Measurements from ENCODE around the gene TMC1. TPM values are rescaled to one million over a fixed set of nuclear protein-coding genes. Genes with fewer than 3 reads are reported as not detected.
A peak's percentile ranks its signal among the peaks of the same experiment; 100 is the strongest.

TMC1 gene
- polyA plus RNA-seq, 2 of the 4 experiments (the other 2 are of a cell fraction): 0.12 to 0.17 TPM

DNA sequence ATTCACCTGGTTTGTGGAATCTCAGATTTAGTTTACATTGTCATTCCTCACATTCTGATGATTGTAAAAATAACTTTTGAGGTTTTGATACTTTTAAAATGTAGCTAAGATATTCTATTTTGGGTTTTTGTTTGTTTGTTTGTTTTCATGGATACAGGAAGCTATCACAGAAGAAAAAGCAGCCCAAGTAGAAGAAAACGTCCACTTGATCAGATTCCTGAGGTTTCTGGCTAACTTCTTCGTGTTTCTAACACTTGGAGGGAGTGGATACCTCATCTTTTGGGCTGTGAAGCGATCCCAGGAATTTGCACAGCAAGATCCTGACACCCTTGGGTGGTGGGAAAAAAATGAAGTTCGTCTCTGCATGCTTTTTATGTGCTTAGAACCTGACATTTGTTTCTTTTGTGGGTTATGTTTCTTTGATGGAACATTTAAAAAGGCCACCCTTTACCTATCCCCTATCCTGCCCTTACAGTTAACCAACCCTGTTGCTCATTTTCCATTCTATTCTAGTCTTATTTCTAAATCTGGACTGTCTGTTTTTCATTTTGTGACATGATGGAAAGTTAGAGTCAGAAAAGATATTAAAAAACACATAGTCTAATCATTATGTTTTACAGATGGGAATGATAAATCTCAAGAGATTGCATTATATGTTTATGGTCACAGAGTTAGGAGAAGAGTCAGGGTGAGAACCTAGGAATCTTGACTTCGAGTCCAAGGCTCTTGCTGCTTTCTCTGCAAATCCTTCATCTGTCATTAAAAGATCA is 267.7 kb downstream of the TMC1 start:
- FAIRE-seq (peak; percentile 36), ATAC-seq (no peak), DNase-seq (ENCODE audit: low read depth in 1 of 2, low spot score in 1 of 2) (no peak)
- Histone ChIP-seq H3K4me2 (peak overlapping the region; percentile 34; the same call in 1 of the 3 replicates), H3K27ac (no peak overlapping the region), H3K9me3 (0 out of 3 replicates have a peak, but pooled peaks cover 3% of the 10 kb centered on the region), H3K4me3 (no peak overlapping the region), H3K4me1 (peaks cover 13% of the 10 kb centered on the region; the same call in 2 of the 3 replicates)
- whole genome bisulfite sequencing (ENCODE audit: missing lambda C conversion rate): 44% methylated on average over 5 of the region's 5 CpGs
- TF ChIP-seq RAD21 (conservative IDR thresholded peaks at IDR 0.05 in 1 of 2, IDR thresholded peaks at IDR 0.05 in 1 of 2) (no peak), MAZ (IDR thresholded peaks at IDR 0.05; ENCODE audit: borderline replicate concordance, low read depth, low read length) (no peak)
- TF ChIP-seq, protein P1, sequence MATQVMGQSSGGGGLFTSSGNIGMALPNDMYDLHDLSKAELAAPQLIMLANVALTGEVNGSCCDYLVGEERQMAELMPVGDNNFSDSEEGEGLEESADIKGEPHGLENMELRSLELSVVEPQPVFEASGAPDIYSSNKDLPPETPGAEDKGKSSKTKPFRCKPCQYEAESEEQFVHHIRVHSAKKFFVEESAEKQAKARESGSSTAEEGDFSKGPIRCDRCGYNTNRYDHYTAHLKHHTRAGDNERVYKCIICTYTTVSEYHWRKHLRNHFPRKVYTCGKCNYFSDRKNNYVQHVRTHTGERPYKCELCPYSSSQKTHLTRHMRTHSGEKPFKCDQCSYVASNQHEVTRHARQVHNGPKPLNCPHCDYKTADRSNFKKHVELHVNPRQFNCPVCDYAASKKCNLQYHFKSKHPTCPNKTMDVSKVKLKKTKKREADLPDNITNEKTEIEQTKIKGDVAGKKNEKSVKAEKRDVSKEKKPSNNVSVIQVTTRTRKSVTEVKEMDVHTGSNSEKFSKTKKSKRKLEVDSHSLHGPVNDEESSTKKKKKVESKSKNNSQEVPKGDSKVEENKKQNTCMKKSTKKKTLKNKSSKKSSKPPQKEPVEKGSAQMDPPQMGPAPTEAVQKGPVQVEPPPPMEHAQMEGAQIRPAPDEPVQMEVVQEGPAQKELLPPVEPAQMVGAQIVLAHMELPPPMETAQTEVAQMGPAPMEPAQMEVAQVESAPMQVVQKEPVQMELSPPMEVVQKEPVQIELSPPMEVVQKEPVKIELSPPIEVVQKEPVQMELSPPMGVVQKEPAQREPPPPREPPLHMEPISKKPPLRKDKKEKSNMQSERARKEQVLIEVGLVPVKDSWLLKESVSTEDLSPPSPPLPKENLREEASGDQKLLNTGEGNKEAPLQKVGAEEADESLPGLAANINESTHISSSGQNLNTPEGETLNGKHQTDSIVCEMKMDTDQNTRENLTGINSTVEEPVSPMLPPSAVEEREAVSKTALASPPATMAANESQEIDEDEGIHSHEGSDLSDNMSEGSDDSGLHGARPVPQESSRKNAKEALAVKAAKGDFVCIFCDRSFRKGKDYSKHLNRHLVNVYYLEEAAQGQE (IDR thresholded peaks at IDR 0.05): no peak
- POLR2A ChIA-PET: no interaction called here
- CTCF ChIA-PET: no interaction called here

- H3K9me3 ChIP-seq: no peaks in the 10 kb centered on the region
- WGBS (ENCODE audit: missing lambda C conversion rate): 83% methylated on average over 3 of the region's 3 CpGs
- no peak overlapping the region for H3K4me2 ChIP-seq
- TF ChIP-seq KDM5A (IDR thresholded peaks at IDR 0.05): no peak
- TF ChIP-seq BHLHE40 (IDR thresholded peaks at IDR 0.05; ENCODE audit: low read depth, low read length): no peak
- no peak for TF ChIP-seq HEYL (CRISPR knock-in tag; IDR thresholded peaks at IDR 0.05)
- no peak for TF ChIP-seq HDAC2 (IDR thresholded peaks at IDR 0.05)
- TF ChIP-seq, protein P2, sequence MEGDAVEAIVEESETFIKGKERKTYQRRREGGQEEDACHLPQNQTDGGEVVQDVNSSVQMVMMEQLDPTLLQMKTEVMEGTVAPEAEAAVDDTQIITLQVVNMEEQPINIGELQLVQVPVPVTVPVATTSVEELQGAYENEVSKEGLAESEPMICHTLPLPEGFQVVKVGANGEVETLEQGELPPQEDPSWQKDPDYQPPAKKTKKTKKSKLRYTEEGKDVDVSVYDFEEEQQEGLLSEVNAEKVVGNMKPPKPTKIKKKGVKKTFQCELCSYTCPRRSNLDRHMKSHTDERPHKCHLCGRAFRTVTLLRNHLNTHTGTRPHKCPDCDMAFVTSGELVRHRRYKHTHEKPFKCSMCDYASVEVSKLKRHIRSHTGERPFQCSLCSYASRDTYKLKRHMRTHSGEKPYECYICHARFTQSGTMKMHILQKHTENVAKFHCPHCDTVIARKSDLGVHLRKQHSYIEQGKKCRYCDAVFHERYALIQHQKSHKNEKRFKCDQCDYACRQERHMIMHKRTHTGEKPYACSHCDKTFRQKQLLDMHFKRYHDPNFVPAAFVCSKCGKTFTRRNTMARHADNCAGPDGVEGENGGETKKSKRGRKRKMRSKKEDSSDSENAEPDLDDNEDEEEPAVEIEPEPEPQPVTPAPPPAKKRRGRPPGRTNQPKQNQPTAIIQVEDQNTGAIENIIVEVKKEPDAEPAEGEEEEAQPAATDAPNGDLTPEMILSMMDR (IDR thresholded peaks at IDR 0.05): no peak
- no peak for TF ChIP-seq RARB (CRISPR knock-in tag; IDR thresholded peaks at IDR 0.05)
- TF ChIP-seq HOXB13 (CRISPR knock-in tag; IDR thresholded peaks at IDR 0.05; ENCODE audit: low read depth): no peak
- no peak for TF ChIP-seq NFE2L2 (conservative IDR thresholded peaks at IDR 0.05; ENCODE audit: low read length)
- TF ChIP-seq HOXA7 (CRISPR knock-in tag; IDR thresholded peaks at IDR 0.05): no peak
- TF ChIP-seq BCL3 (IDR thresholded peaks at IDR 0.05): no peak
- TF ChIP-seq JUNB (IDR thresholded peaks at IDR 0.05): no peak
- no peak for TF ChIP-seq MAZ (IDR thresholded peaks at IDR 0.05; ENCODE audit: borderline replicate concordance, low read depth, low read length)
- no peak for TF ChIP-seq POLR2AphosphoS2 (conservative IDR thresholded peaks at IDR 0.05; ENCODE audit: low read length)
- TF ChIP-seq POLR2A (IDR thresholded peaks at IDR 0.05; ENCODE audit: low read length): no peak
- TF ChIP-seq, protein P3, sequence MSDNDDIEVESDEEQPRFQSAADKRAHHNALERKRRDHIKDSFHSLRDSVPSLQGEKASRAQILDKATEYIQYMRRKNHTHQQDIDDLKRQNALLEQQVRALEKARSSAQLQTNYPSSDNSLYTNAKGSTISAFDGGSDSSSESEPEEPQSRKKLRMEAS (IDR thresholded peaks at IDR 0.05): no peak
- no peak for ATAC-seq
- FAIRE-seq: peak; percentile 67
- H3K4me3 ChIP-seq: no peak overlapping the region
- POLR2A ChIA-PET: no interaction called here
- H3K27ac ChIP-seq: no peak overlapping the region
- DNase-seq (ENCODE audit: low read depth in 1 of 2, low spot score in 1 of 2): no peak
- CTCF ChIA-PET: no interaction called here
- peaks cover 18% of the 10 kb centered on the region for H3K4me1 ChIP-seq
Observed at GRCh38 chr9:72789885-72790284, 268.5 kb downstream of the TMC1 start.

Measured in A549 (cell line).